ENCODE measurements around the gene AKAP8L.
"Not testable (repeated sequence)": the region's sequence is repeated elsewhere in the genome, so short reads cannot be mapped to it uniquely, and the experiment has no call there.

Gene AKAP8L

GRCh38 chr19:15379083-15379998 is 39.4 kb downstream of the AKAP8L start, which contains the start of gene AKAP8:
TSS of gene AKAP8 (minus strand) at chr19:15379787. CDS start at chr19:15379731, 56 bp downstream.
- peak; percentile 93 to 96 for DNase-seq (ENCODE audit: low read depth in 2 of 2)

- DNase-seq (ENCODE audit: low read depth in 2 of 2) = no peak
Observed at GRCh38 chr19:15378534-15379082, 40.2 kb downstream of the AKAP8L start.

GRCh38 chr19:15374796-15375440 is 43.9 kb downstream of the AKAP8L start:
- DNase-seq (ENCODE audit: low read depth in 2 of 2) = no peak

- DNase-seq (ENCODE audit: low read depth in 2 of 2) = no peak
Observed at GRCh38 chr19:15374105-15374651, 44.6 kb downstream of the AKAP8L start.

GRCh38 chr19:15373644-15374043 is 45.1 kb downstream of the AKAP8L start:
- DNase-seq (ENCODE audit: low read depth in 2 of 2) = no peak

- DNase-seq (ENCODE audit: low read depth in 2 of 2) = no peak
Observed at GRCh38 chr19:15372891-15373301, 45.9 kb downstream of the AKAP8L start.

- DNase-seq (ENCODE audit: low read depth in 2 of 2) = no peak
Observed at GRCh38 chr19:15372470-15372869, 46.3 kb downstream of the AKAP8L start.

- DNase-seq (ENCODE audit: low read depth in 2 of 2) = no peak
Observed at GRCh38 chr19:15371786-15372380, 46.9 kb downstream of the AKAP8L start.

GRCh38 chr19:15371119-15371518 is 47.7 kb downstream of the AKAP8L start:
- no peak for DNase-seq (ENCODE audit: low read depth in 2 of 2)

- DNase-seq (ENCODE audit: low read depth in 2 of 2) = no peak
Observed at GRCh38 chr19:15369594-15369891, 49.2 kb downstream of the AKAP8L start.

- DNase-seq (ENCODE audit: low read depth in 2 of 2) = no peak
Observed at GRCh38 chr19:15368798-15369593, 49.8 kb downstream of the AKAP8L start.

- no peak for DNase-seq (ENCODE audit: low read depth in 2 of 2)
Observed at GRCh38 chr19:15368051-15368632, 50.6 kb downstream of the AKAP8L start.

GRCh38 chr19:15367439-15367838 is 51.3 kb downstream of the AKAP8L start:
- no peak for DNase-seq (ENCODE audit: low read depth in 2 of 2)

GRCh38 chr19:15365264-15365663 is 53.5 kb downstream of the AKAP8L start:
- DNase-seq (ENCODE audit: low read depth in 2 of 2) = no peak

- not testable (repeated sequence) for DNase-seq (ENCODE audit: low read depth in 2 of 2)
Observed at GRCh38 chr19:15363791-15364190, 55.0 kb downstream of the AKAP8L start.

GRCh38 chr19:15363048-15363447 is 55.7 kb downstream of the AKAP8L start:
- not testable (repeated sequence) for DNase-seq (ENCODE audit: low read depth in 2 of 2)

GRCh38 chr19:15360015-15360414 is 58.8 kb downstream of the AKAP8L start:
- DNase-seq (ENCODE audit: low read depth in 2 of 2) = not testable (repeated sequence)

GRCh38 chr19:15358918-15359317 is 59.9 kb downstream of the AKAP8L start:
- no peak for DNase-seq (ENCODE audit: low read depth in 2 of 2)

- DNase-seq (ENCODE audit: low read depth in 2 of 2) = no peak
Observed at GRCh38 chr19:15357906-15358305, 60.9 kb downstream of the AKAP8L start.

GRCh38 chr19:15354566-15355296 is 64.1 kb downstream of the AKAP8L start:
- no peak for DNase-seq (ENCODE audit: low read depth in 2 of 2)
